ENCODE results near the gene C16orf86. TPM values are rescaled to one million over a fixed set of nuclear protein-coding genes. Genes with fewer than 3 reads are reported as not detected.

C16orf86 gene
- total RNA-seq, 4 donors from 2014 or later: 15.9 to 31.2 (median 25.5) TPM

DNA sequence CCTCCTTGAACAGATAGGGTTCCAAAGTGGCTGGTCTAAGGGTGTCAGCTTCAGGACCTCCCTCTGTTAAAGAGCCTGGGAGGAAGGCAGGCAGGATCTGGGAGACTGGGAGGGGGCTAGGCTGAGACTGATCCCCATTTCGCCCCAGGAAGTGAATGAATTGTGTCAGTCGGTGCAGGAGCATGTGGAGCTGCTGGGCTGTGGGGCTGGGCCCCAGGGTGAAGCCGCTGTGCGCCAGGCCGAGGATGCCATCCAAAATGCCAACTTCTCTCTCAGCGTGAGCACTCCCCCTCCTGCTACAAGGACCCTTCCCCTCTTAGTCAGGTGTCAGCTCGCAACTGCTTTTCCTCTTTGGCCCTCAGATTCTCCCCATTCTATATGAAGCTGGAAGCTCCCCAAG lies 15.6 kb upstream of the C16orf86 start:
- H3K4me3 ChIP-seq: no peak overlapping the region
- no peak for DNase-seq (ENCODE audit: low spot score in 2 of 2)
- H3K27ac ChIP-seq: no peak overlapping the region
- no peaks in the 10 kb centered on the region for H3K9me3 ChIP-seq
- TF ChIP-seq POLR2A (IDR thresholded peaks at IDR 0.05) (no peak), EP300 (IDR thresholded peaks at IDR 0.05) (no peak)
- TF ChIP-seq, protein P1, sequence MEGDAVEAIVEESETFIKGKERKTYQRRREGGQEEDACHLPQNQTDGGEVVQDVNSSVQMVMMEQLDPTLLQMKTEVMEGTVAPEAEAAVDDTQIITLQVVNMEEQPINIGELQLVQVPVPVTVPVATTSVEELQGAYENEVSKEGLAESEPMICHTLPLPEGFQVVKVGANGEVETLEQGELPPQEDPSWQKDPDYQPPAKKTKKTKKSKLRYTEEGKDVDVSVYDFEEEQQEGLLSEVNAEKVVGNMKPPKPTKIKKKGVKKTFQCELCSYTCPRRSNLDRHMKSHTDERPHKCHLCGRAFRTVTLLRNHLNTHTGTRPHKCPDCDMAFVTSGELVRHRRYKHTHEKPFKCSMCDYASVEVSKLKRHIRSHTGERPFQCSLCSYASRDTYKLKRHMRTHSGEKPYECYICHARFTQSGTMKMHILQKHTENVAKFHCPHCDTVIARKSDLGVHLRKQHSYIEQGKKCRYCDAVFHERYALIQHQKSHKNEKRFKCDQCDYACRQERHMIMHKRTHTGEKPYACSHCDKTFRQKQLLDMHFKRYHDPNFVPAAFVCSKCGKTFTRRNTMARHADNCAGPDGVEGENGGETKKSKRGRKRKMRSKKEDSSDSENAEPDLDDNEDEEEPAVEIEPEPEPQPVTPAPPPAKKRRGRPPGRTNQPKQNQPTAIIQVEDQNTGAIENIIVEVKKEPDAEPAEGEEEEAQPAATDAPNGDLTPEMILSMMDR (IDR thresholded peaks at IDR 0.05): no peak
- WGBS, 2 donors: 87% methylated on average over 7 of the region's 7 CpGs
- peaks cover 0 to 87% of the 10 kb centered on the region in 2 donors for H3K27me3 ChIP-seq
- H3K4me1 ChIP-seq: peaks cover 0 to 39% (median 6%) of the 10 kb centered on the region in 4 donors
- no peaks in the 10 kb centered on the region for H3K36me3 ChIP-seq

DNA sequence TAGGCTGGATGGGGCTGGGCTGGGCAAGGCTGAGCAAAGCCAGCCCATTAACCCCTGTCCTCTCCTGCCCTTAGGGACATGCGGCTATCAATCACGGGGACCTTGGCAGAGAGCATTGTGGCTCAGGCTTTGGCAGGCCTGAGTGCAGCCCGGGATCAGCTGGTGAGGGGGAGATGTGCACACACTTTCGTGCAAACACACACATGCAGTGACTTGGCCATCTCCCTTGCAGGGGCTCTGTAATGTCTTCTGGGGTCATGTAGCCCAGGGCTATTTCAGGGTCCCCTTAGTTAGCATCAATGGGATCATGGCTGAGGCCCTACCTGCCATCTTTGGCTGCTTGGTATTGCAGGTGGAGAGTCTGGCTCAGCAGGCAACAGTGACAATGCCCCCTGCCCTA lies 14.8 kb upstream of the C16orf86 start:
- Histone ChIP-seq H3K27ac (no peak overlapping the region), H3K27me3 (peaks cover 0 to 79% of the 10 kb centered on the region in 2 donors), H3K4me3 (no peak overlapping the region), H3K9me3 (no peaks in the 10 kb centered on the region), H3K36me3 (peaks cover 0 to 4% (median 0%) of the 10 kb centered on the region in 3 donors), H3K4me1 (peaks cover 0 to 39% (median 6%) of the 10 kb centered on the region in 4 donors)
- 100% methylated on average over 2 of the region's 4 CpGs; no CpG with 5 or more reads in 1 of the 2 donors for WGBS, 2 donors
- TF ChIP-seq, protein P1 (IDR thresholded peaks at IDR 0.05): no peak
- no peak for TF ChIP-seq POLR2A (IDR thresholded peaks at IDR 0.05)
- TF ChIP-seq EP300 (IDR thresholded peaks at IDR 0.05): no peak
- DNase-seq (ENCODE audit: low spot score in 2 of 2): no peak

DNA sequence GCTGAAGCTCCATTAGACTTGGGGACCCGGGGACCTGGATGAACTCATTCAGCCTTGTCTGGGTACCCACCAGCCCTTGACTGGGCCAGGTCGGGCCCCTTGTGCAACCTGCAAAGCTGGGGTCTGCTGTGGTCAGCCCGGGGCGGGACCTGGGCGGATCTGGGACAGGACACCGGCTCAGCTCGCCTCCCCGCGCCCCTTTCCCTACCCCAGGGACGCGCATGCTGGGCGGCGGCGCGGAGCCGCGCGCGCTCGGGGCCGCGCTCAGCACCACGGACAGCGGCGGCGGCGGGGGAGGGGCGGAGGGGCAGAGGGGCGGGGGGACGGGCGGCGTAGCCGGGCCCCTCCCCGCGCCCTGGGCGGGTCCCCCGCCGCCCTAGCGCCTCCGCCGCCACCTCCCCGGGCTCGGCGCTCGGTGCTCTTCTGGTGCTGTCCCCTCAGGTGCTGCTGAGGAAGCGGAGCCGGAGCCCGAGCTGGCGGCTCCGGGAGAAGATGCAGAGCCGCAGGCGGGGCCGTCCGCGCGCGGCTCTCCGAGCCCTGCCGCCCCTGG lies 14.0 kb upstream of the C16orf86 start:
- no peak for TF ChIP-seq POLR2A (IDR thresholded peaks at IDR 0.05)
- H3K9me3 ChIP-seq: no peaks in the 10 kb centered on the region
- WGBS, 2 donors: 17% methylated on average over 1 of the region's 59 CpGs; no CpG with 5 or more reads in 1 of the 2 donors
- H3K27ac ChIP-seq: no peak overlapping the region
- peak overlapping the region in 1 of 4 donors; percentile 46 for H3K4me3 ChIP-seq
- H3K27me3 ChIP-seq: peaks cover 0 to 71% of the 10 kb centered on the region in 2 donors
- H3K4me1 ChIP-seq: peaks cover 0 to 39% (median 6%) of the 10 kb centered on the region in 4 donors
- DNase-seq (ENCODE audit: low spot score in 2 of 2): no peak
- H3K36me3 ChIP-seq: peaks cover 0 to 12% (median 0%) of the 10 kb centered on the region in 3 donors

DNA sequence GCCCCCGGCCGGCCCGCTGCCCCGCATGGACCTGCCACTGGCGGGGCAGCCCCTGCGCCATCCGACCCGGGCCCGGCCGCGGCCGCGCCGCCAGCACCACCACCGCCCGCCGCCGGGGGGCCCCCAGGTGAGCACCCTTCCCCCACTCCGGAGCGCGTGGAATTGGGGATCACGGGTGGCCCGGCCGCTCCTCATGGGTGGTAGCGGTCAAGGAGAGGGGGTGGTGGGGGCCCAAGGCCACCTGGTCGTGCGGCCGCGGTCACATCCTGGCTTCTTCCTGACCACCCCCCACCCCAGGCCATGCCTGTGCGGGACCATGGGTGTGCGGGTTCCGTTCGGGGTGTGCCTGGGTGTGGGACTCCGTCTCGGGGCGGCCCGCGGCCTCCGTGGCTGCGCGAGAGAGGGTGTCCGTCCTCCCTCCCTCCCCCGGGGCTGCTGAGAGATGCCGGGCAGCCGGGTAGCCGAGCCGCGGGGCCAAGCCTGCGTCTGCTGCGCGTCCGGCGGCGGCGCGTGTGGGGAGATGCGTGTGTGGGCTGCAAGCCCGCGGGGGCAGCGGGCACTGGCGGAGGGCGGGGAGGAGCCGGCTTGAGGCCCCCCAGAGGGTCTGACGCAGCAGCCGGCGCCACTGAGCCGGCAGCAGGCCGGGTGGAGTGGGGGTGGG lies 13.4 kb upstream of the C16orf86 start:
- Histone ChIP-seq H3K27ac (no peak overlapping the region), H3K27me3 (peaks cover 0 to 65% of the 10 kb centered on the region in 2 donors), H3K4me3 (peak overlapping the region in 1 of 4 donors; percentile 46), H3K4me1 (peaks cover 0 to 37% (median 6%) of the 10 kb centered on the region in 4 donors), H3K36me3 (peaks cover 0 to 18% (median 0%) of the 10 kb centered on the region in 3 donors), H3K9me3 (no peaks in the 10 kb centered on the region)
- no peak for TF ChIP-seq POLR2A (IDR thresholded peaks at IDR 0.05)
- TF ChIP-seq, protein P1 (IDR thresholded peaks at IDR 0.05): peak in 2 of 5 experiments; percentile 19 to 25
- no peak for TF ChIP-seq EP300 (IDR thresholded peaks at IDR 0.05)
- DNase-seq (ENCODE audit: low spot score in 2 of 2): no peak
- WGBS, 2 donors: 6 to 12% methylated on average over 22 to 32 of the region's 68 CpGs

DNA sequence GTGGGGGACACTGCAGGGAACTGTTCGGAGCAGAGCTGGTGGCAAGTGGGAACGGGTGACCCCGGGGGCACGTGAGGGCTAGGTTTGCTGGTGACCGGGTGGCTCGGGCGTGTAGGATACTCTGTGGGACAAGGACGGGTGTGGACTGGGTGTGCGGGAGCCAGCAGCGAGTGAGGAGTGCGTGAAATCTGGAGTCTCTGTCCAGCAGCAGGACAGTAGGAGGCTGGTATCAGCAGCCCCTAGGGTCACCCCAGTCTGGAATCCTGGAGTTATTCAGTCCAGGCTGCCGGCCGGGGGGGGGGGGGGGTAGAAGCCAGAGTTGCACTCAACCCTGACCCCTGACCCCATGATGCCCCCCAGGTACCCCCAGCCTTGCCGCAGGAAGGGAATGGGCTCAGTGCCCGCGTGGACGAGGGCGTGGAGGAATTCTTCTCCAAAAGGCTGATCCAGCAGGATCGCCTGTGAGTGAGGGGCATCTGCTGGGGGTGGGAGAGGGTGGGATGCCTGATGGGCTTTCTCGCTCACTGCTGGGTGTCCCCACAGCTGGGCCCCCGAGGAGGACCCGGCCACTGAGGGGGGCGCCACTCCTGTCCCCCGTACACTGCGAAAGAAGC lies 12.7 kb upstream of the C16orf86 start:
- DNase-seq (ENCODE audit: low spot score in 2 of 2): no peak
- Histone ChIP-seq H3K4me1 (peaks cover 0 to 37% (median 10%) of the 10 kb centered on the region in 4 donors), H3K27ac (no peak overlapping the region), H3K4me3 (peak overlapping the region in 1 of 4 donors; percentile 46), H3K27me3 (peaks cover 0 to 59% of the 10 kb centered on the region in 2 donors), H3K36me3 (peaks cover 0 to 20% (median 0%) of the 10 kb centered on the region in 3 donors), H3K9me3 (no peaks in the 10 kb centered on the region)
- WGBS, 2 donors: 27 to 40% methylated on average over 21 to 22 of the region's 25 CpGs
- TF ChIP-seq POLR2A (IDR thresholded peaks at IDR 0.05) (no peak), EP300 (IDR thresholded peaks at IDR 0.05) (no peak)
- TF ChIP-seq, protein P1 (IDR thresholded peaks at IDR 0.05): no peak
